Pancreas (tissue), 10 donors: ENCODE measurements around the gene FARSB. TPM values are rescaled to one million over a fixed set of nuclear protein-coding genes. Genes with fewer than 3 reads are reported as not detected.

Experiments
- ATAC-seq, 4 donors: fragments of 200-7000 bp; cut with Tn5 transposase; one replicate each; pipeline versions ENCODE4 v1.8.0 to v1.9.1; 2020; ENCODE audit warnings: mild to moderate bottlenecking in 4 of 4, moderate library complexity in 4 of 4
- DNase-seq, 6 donors: peaks; one replicate each; pipeline ENCODE4 v3.0.0-alpha.2; 2020
- FAIRE-seq: peaks from 2 replicates; lab custom pipeline; 2012; peaks lifted over from hg19 to GRCh38; lab: Jason Lieb, UNC
- H3K27ac ChIP-seq, 4 donors: fragments of 200-600 bp; sonication (generic); 1 replicate in 3 of 4; 2 replicates in 1 of 4; pipeline versions ENCODE4 v1.5.0 to v1.8.0; 2020
- H3K27me3 ChIP-seq, 4 donors: fragments of 200-600 bp; one replicate each; pipeline ENCODE4 v1.8.0; 2021
- H3K36me3 ChIP-seq, 3 donors: fragments of 200-600 bp; sonication (generic) in 1 of 3; one replicate each; pipeline versions ENCODE4 v1.5.0 to v1.8.0; 2020 to 2021
- H3K4me1 ChIP-seq, 3 donors: fragments of 200-600 bp; one replicate each; pipeline ENCODE4 v1.8.0; 2021
- H3K4me3 ChIP-seq, 4 donors: fragments of 200-600 bp; sonication (generic) in 2 of 4; one replicate each; pipeline versions ENCODE4 v1.5.0 to v1.8.0; 2020 to 2021
- H3K9me3 ChIP-seq, 4 donors: fragments of 200-600 bp; one replicate each; pipeline ENCODE4 v1.8.0; 2021
- CTCF ChIP-seq, 4 donors: fragments of 200-600 bp; sonication (generic) in 3 of 4; IDR thresholded peaks; one replicate each; pipeline versions ENCODE4 v1.5.0 to v1.8.0; 2021; ENCODE audit warnings: antibody characterized with exemption in 4 of 4
- WGBS, 2 donors: extraction: QIAGEN DNeasy Blood & Tissue Kit; methylation state at CpG; one replicate each; pipeline ENCODE4 v1.1.7; 2013; 5-methylcytosine and 5-hydroxymethylcytosine counted together
- intact Hi-C, 3 donors: fragments of 100-400 bp; cut with DNase I; formaldehyde crosslinking; loops; one replicate each; pipeline versions ENCODE4 v1.11.1 to v1.14.2; 2022
- polyA plus RNA-seq, 2 donors: library from polyadenylated mRNA; stranded (reverse); fragments of 200-250 nt; gene quantifications; one replicate each; pipeline ENCODE4 v1.2.3, GENCODE V29; 2013
- total RNA-seq, 6 donors: library from RNA; stranded (reverse); fragmentation: NEBNext Ultra II Directional in 4 of 6; extraction: Animal tissue kit (Norgen Biotek cat#: 25700) in 4 of 6; gene quantifications; one replicate each; pipeline versions ENCODE4 v1.2.1 to v1.2.4, GENCODE V29; 2021 to 2023
- donor health status: healthy with polysubstance abuse.
- donor health status: DM: no; HTN: no; CAD: no; lungs with moderate emphysema.
- donor health status: DM: no; HTN: no; CAD: no.
- donor health status: control.
- donor health status: control.
- donor health status: Bipolar disorder and iron deficiency.
- donor health status: DM: yes; HTN: yes; CAD: no.
- donor health status: DM: no; HTN: no; CAD: no.
- donor health status: DM: no; HTN: no; CAD: no.
- donor health status: DM: yes; HTN: yes; CAD: no.

FARSB gene
- total and polyA plus RNA-seq, 8 donors = 6.1 to 13.7 (median 9.1) TPM

- 49 to 75% methylated on average over 3 of the region's 3 CpGs for WGBS, 2 donors
- FAIRE-seq = no peak
- no peaks in the 10 kb centered on the region for H3K4me1 ChIP-seq
- ATAC-seq = no peak
- H3K36me3 ChIP-seq = no peaks in the 10 kb centered on the region
- intact Hi-C loops = no loop called here
- no peak overlapping the region for H3K27ac ChIP-seq
- H3K27me3 ChIP-seq = no peaks in the 10 kb centered on the region
- no peaks in the 10 kb centered on the region for H3K9me3 ChIP-seq
- no peak for DNase-seq
- TF ChIP-seq CTCF (IDR thresholded peaks at IDR 0.05) = no peak
- H3K4me3 ChIP-seq = no peak overlapping the region
These were observed 134.8 kb downstream of the FARSB start for GRCh38 chr2:222521099-222521498.

Other genes with a start within 250 kb of the FARSB start
- gene SGPP2, start 231.5 kb downstream of the FARSB start, total RNA-seq = 10 to 100 TPM in 2 of 6 donors, 1 to 10 TPM in 4; 1.6 to 10.4 (median 3.6) TPM
- 1 to 10 TPM in 1 of 2 donors, under 1 TPM in 1; 0.80 to 6.2 TPM for gene SGPP2, start 231.5 kb downstream of the FARSB start, polyA plus RNA-seq
- under 1 TPM in 4 of 6 donors, not detected in 2; 0.17 to 0.38 (median 0.29) TPM for gene MOGAT1, start 15.6 kb upstream of the FARSB start, total RNA-seq
- gene MOGAT1, start 15.6 kb upstream of the FARSB start, polyA plus RNA-seq = not detected
- 10 to 100 TPM; 14.0 to 32.0 (median 16.6) TPM for gene ACSL3, start 204.9 kb upstream of the FARSB start, total RNA-seq
- 10 to 100 TPM in 1 of 2 donors, 1 to 10 TPM in 1; 4.7 to 14.9 TPM for gene ACSL3, start 204.9 kb upstream of the FARSB start, polyA plus RNA-seq